ENCODE measurements around the gene ADRM1. TPM values are rescaled to one million over a fixed set of nuclear protein-coding genes. Genes with fewer than 3 reads are reported as not detected.

The ADRM1 gene
- polyA plus RNA-seq, 4 donors = 44.5 to 93.4 (median 88.3) TPM

- DNase-seq (no peak), FAIRE-seq (no peak)
- H3K4me3 ChIP-seq (ENCODE audit: low read depth in 1 of 3, low read length in 3 of 3) = no peak overlapping the region
- H3K4me1 ChIP-seq (ENCODE audit: control insufficient read depth in 3 of 3, insufficient read depth in 2 of 3, low read depth in 1 of 3, low read length in 2 of 3) = no peaks in the 10 kb centered on the region
- H3K27me3 ChIP-seq (ENCODE audit: control insufficient read depth in 3 of 3, insufficient read depth in 3 of 3, low read length in 3 of 3) = no peaks in the 10 kb centered on the region
- H3K9me3 ChIP-seq (ENCODE audit: control insufficient read depth in 2 of 2, insufficient read depth in 1 of 2, low read depth in 1 of 2, low read length in 1 of 2) = no peaks in the 10 kb centered on the region
- H3K36me3 ChIP-seq (ENCODE audit: control insufficient read depth in 3 of 3, insufficient read depth in 2 of 3, low read depth in 1 of 3, low read length in 3 of 3) = peaks cover 0 to 77% (median 2%) of the 10 kb centered on the region in 3 donors
- H3K27ac ChIP-seq (ENCODE audit: low read depth in 1 of 3, low read length in 2 of 3) = no peak overlapping the region
- WGBS, 3 donors = 69 to 83% (median 71%) methylated on average over 28 to 29 of the region's 29 CpGs
These were observed 16.6 kb downstream of the ADRM1 start for GRCh38 chr20:62319346-62319909.

GRCh38 chr20:62320581-62321354, 18.0 kb downstream of the ADRM1 start:
- peaks cover 0 to 5% of the 10 kb centered on the region in 2 donors for H3K9me3 ChIP-seq (ENCODE audit: control insufficient read depth in 2 of 2, insufficient read depth in 1 of 2, low read depth in 1 of 2, low read length in 1 of 2)
- peaks cover 0 to 74% (median 2%) of the 10 kb centered on the region in 3 donors for H3K36me3 ChIP-seq (ENCODE audit: control insufficient read depth in 3 of 3, insufficient read depth in 2 of 3, low read depth in 1 of 3, low read length in 3 of 3)
- no peak for DNase-seq
- no peaks in the 10 kb centered on the region for H3K27me3 ChIP-seq (ENCODE audit: control insufficient read depth in 3 of 3, insufficient read depth in 3 of 3, low read length in 3 of 3)
- 82 to 93% (median 83%) methylated on average over 17 to 22 of the region's 22 CpGs for WGBS, 3 donors
- H3K4me1 ChIP-seq (ENCODE audit: control insufficient read depth in 3 of 3, insufficient read depth in 2 of 3, low read depth in 1 of 3, low read length in 2 of 3) = no peaks in the 10 kb centered on the region
- H3K27ac ChIP-seq (ENCODE audit: low read depth in 1 of 3, low read length in 2 of 3) = no peak overlapping the region
- no peak for FAIRE-seq
- no peak overlapping the region for H3K4me3 ChIP-seq (ENCODE audit: low read depth in 1 of 3, low read length in 3 of 3)

- Histone ChIP-seq H3K27ac (ENCODE audit: low read depth in 1 of 3, low read length in 2 of 3) (no peak overlapping the region), H3K4me3 (ENCODE audit: low read depth in 1 of 3, low read length in 3 of 3) (no peak overlapping the region), H3K4me1 (ENCODE audit: control insufficient read depth in 3 of 3, insufficient read depth in 2 of 3, low read depth in 1 of 3, low read length in 2 of 3) (no peaks in the 10 kb centered on the region), H3K27me3 (ENCODE audit: control insufficient read depth in 3 of 3, insufficient read depth in 3 of 3, low read length in 3 of 3) (no peaks in the 10 kb centered on the region), H3K36me3 (ENCODE audit: control insufficient read depth in 3 of 3, insufficient read depth in 2 of 3, low read depth in 1 of 3, low read length in 3 of 3) (peaks cover 0 to 70% (median 0%) of the 10 kb centered on the region in 3 donors), H3K9me3 (ENCODE audit: control insufficient read depth in 2 of 2, insufficient read depth in 1 of 2, low read depth in 1 of 2, low read length in 1 of 2) (peaks cover 0 to 5% of the 10 kb centered on the region in 2 donors)
- DNase-seq (no peak), FAIRE-seq (no peak)
- 83 to 94% (median 90%) methylated on average over 5 to 7 of the region's 7 CpGs for WGBS, 3 donors
These were observed 18.7 kb downstream of the ADRM1 start for GRCh38 chr20:62321521-62321948.

GRCh38 chr20:62321975-62322374, 19.2 kb downstream of the ADRM1 start:
- Histone ChIP-seq H3K4me3 (ENCODE audit: low read depth in 1 of 3, low read length in 3 of 3) (no peak overlapping the region), H3K27ac (ENCODE audit: low read depth in 1 of 3, low read length in 2 of 3) (no peak overlapping the region), H3K4me1 (ENCODE audit: control insufficient read depth in 3 of 3, insufficient read depth in 2 of 3, low read depth in 1 of 3, low read length in 2 of 3) (no peaks in the 10 kb centered on the region), H3K9me3 (ENCODE audit: control insufficient read depth in 2 of 2, insufficient read depth in 1 of 2, low read depth in 1 of 2, low read length in 1 of 2) (peaks cover 0 to 5% of the 10 kb centered on the region in 2 donors), H3K27me3 (ENCODE audit: control insufficient read depth in 3 of 3, insufficient read depth in 3 of 3, low read length in 3 of 3) (no peaks in the 10 kb centered on the region), H3K36me3 (ENCODE audit: control insufficient read depth in 3 of 3, insufficient read depth in 2 of 3, low read depth in 1 of 3, low read length in 3 of 3) (peaks cover 0 to 70% (median 0%) of the 10 kb centered on the region in 3 donors)
- DNase-seq (no peak), FAIRE-seq (no peak)
- 96 to 99% (median 97%) methylated on average over 14 to 16 of the region's 16 CpGs for WGBS, 3 donors

DNA sequence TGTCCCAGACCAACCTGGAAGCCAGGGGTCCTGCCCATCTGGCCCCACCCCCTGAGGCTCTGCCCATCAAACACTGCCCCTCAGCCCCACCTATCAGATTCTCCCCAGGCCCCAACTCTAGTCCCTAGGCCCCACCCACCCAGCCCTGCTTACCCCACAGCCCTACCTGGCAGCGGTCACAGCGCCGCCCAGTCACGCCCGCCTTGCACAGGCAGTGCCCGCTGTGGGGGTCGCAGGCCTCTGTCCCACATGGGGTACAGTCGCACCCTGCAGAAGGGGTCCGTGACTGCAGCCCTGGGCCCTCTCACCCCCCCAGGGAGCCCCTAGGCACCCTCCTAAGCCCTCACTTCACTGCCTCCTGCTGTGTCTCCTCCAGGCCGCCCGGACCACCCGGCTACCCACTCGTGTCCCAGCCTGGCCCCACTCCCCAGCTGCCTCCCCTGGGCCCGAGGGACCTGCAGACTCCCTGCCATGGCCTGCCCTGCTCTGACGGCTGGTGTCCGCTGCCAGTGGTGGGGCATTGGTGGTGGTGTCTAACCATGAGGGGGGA, 19.8 kb downstream of the ADRM1 start:
- peaks cover 0 to 5% of the 10 kb centered on the region in 2 donors for H3K9me3 ChIP-seq (ENCODE audit: control insufficient read depth in 2 of 2, insufficient read depth in 1 of 2, low read depth in 1 of 2, low read length in 1 of 2)
- H3K4me1 ChIP-seq (ENCODE audit: control insufficient read depth in 3 of 3, insufficient read depth in 2 of 3, low read depth in 1 of 3, low read length in 2 of 3) = no peaks in the 10 kb centered on the region
- H3K36me3 ChIP-seq (ENCODE audit: control insufficient read depth in 3 of 3, insufficient read depth in 2 of 3, low read depth in 1 of 3, low read length in 3 of 3) = peaks cover 0 to 70% (median 0%) of the 10 kb centered on the region in 3 donors
- H3K27ac ChIP-seq (ENCODE audit: low read depth in 1 of 3, low read length in 2 of 3) = no peak overlapping the region
- DNase-seq = no peak
- no peak for FAIRE-seq
- WGBS, 3 donors = 80 to 91% (median 87%) methylated on average over 15 to 16 of the region's 16 CpGs
- H3K27me3 ChIP-seq (ENCODE audit: control insufficient read depth in 3 of 3, insufficient read depth in 3 of 3, low read length in 3 of 3) = no peaks in the 10 kb centered on the region
- H3K4me3 ChIP-seq (ENCODE audit: low read depth in 1 of 3, low read length in 3 of 3) = no peak overlapping the region

- WGBS, 3 donors = 86 to 90% (median 86%) methylated on average over 39 to 52 of the region's 52 CpGs
- H3K27me3 ChIP-seq (ENCODE audit: control insufficient read depth in 3 of 3, insufficient read depth in 3 of 3, low read length in 3 of 3) = no peaks in the 10 kb centered on the region
- no peak for FAIRE-seq
- no peak for DNase-seq
- peaks cover 0 to 77% (median 0%) of the 10 kb centered on the region in 3 donors for H3K36me3 ChIP-seq (ENCODE audit: control insufficient read depth in 3 of 3, insufficient read depth in 2 of 3, low read depth in 1 of 3, low read length in 3 of 3)
- peaks cover 0 to 5% of the 10 kb centered on the region in 2 donors for H3K9me3 ChIP-seq (ENCODE audit: control insufficient read depth in 2 of 2, insufficient read depth in 1 of 2, low read depth in 1 of 2, low read length in 1 of 2)
- no peaks in the 10 kb centered on the region for H3K4me1 ChIP-seq (ENCODE audit: control insufficient read depth in 3 of 3, insufficient read depth in 2 of 3, low read depth in 1 of 3, low read length in 2 of 3)
- H3K27ac ChIP-seq (ENCODE audit: low read depth in 1 of 3, low read length in 2 of 3) = no peak overlapping the region
- H3K4me3 ChIP-seq (ENCODE audit: low read depth in 1 of 3, low read length in 3 of 3) = no peak overlapping the region
These were observed 20.6 kb downstream of the ADRM1 start for GRCh38 chr20:62323146-62323979.

DNA sequence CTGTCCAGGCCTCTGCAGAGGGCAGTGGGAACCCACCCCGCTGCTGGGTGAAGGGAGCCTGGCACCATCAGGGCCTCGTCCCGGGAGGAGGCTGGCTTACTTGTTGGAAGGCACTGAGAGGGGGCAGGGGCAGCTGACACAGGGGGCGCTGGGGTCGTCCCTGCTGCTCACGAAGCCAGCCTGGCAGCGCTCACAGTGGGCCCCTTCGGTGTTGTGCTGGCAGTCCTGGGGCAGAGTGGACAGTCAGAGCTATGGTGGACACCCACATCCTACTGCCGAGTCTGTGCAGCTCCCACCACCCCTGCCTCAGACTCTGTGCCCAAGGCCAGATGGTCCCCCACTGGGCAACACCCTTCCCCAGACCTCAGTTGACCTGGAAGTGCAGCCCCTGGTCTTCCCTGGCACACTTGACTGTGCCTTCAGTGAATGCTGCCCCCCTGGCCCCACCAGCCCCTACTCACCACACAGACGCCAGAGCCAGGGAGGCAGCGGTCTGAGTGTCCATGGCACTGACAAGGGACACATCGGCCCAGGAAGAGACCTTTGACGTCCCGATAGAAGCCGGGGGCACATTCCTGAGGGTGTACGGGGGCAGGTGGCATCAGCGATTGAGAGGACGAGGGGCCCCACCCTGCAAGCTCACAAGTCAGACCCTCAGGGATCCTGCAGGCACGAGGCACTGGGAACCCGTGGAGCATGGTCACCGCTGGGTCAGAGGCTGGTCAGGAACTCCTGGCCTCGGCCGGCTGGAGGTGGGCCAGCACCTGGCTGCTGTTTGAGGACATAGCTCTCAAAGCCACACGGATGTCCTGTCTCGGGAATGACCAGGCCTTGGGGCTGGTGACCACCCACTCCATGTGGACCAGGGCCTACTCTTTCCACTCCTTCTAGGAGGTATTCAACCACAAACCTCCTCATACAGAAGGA, 21.4 kb downstream of the ADRM1 start:
- H3K9me3 ChIP-seq (ENCODE audit: control insufficient read depth in 2 of 2, insufficient read depth in 1 of 2, low read depth in 1 of 2, low read length in 1 of 2) = peaks cover 0 to 5% of the 10 kb centered on the region in 2 donors
- DNase-seq = no peak
- no peak overlapping the region for H3K27ac ChIP-seq (ENCODE audit: low read depth in 1 of 3, low read length in 2 of 3)
- no peak overlapping the region for H3K4me3 ChIP-seq (ENCODE audit: low read depth in 1 of 3, low read length in 3 of 3)
- no peaks in the 10 kb centered on the region for H3K27me3 ChIP-seq (ENCODE audit: control insufficient read depth in 3 of 3, insufficient read depth in 3 of 3, low read length in 3 of 3)
- no peaks in the 10 kb centered on the region for H3K4me1 ChIP-seq (ENCODE audit: control insufficient read depth in 3 of 3, insufficient read depth in 2 of 3, low read depth in 1 of 3, low read length in 2 of 3)
- FAIRE-seq = no peak
- peaks cover 0 to 77% (median 0%) of the 10 kb centered on the region in 3 donors for H3K36me3 ChIP-seq (ENCODE audit: control insufficient read depth in 3 of 3, insufficient read depth in 2 of 3, low read depth in 1 of 3, low read length in 3 of 3)
- WGBS, 3 donors = 82 to 87% (median 85%) methylated on average over 25 of the region's 25 CpGs

Data from small intestine (tissue), 7 donors.